PC-3 (cell line): Measurements from ENCODE around the gene AKR7A2.

Experiments
- EZH2 ChIP-seq: fragments of 300-600 bp; sonication (generic); IDR thresholded peaks from one replicate; pipeline ENCODE4 v1.6.1; 2017; ENCODE audit warnings: antibody characterized with exemption, mild to moderate bottlenecking, low read length; ENCODE audit not compliant: unreplicated experiment
- EZH2phosphoT487 ChIP-seq: fragments of 300-600 bp; sonication (generic); IDR thresholded peaks from 2 replicates; pipeline ENCODE4 v1.6.1; 2018; ENCODE audit warnings: mild to moderate bottlenecking, antibody characterized with exemption, low read length, borderline replicate concordance
- TF ChIP-seq, protein P1 (sequence below): fragments of 300-600 bp; sonication (generic); conservative IDR thresholded peaks from 2 replicates; pipeline ENCODE4 v1.5.1; 2017; ENCODE audit warnings: antibody characterized with exemption, low read depth, mild to moderate bottlenecking, low read length

DNA sequence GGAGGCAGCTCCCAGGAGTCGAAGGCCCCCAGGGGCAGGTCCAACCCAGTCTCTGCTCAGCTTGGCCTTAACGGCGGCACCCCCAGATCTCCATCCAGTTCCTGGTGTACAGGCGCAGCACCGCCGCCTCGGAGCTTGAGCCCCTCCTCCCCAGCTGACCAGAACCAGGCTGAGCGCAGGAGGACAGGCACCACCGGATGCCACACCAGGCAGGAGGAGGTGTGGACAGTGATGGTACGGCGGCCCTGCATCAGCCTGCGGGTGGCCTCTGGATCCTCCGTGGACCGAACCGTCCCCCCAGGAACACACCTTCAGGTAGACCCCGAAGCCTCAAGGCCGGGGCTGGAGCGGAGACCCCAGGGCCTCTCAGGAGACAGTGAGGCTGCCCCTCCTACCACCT is 16.5 kb upstream of the AKR7A2 start:
- TF ChIP-seq EZH2phosphoT487 (no peak), EZH2 (no peak)
- TF ChIP-seq, protein P1, sequence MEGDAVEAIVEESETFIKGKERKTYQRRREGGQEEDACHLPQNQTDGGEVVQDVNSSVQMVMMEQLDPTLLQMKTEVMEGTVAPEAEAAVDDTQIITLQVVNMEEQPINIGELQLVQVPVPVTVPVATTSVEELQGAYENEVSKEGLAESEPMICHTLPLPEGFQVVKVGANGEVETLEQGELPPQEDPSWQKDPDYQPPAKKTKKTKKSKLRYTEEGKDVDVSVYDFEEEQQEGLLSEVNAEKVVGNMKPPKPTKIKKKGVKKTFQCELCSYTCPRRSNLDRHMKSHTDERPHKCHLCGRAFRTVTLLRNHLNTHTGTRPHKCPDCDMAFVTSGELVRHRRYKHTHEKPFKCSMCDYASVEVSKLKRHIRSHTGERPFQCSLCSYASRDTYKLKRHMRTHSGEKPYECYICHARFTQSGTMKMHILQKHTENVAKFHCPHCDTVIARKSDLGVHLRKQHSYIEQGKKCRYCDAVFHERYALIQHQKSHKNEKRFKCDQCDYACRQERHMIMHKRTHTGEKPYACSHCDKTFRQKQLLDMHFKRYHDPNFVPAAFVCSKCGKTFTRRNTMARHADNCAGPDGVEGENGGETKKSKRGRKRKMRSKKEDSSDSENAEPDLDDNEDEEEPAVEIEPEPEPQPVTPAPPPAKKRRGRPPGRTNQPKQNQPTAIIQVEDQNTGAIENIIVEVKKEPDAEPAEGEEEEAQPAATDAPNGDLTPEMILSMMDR: no peak
